Body of pancreas (tissue), 4 donors: ENCODE data around the gene ARMH2. TPM values are rescaled to one million over a fixed set of nuclear protein-coding genes. Genes with fewer than 3 reads are reported as not detected.
"Not testable (repeated sequence)": the region's sequence is repeated elsewhere in the genome, so short reads cannot be mapped to it uniquely, and the experiment has no call there.

ENCODE experiments used
- ATAC-seq: fragments of 150-250 bp; one replicate; pipeline ENCODE4 v1.9.1; 2016
- DNase-seq, 4 donors: peaks; one replicate each; pipeline ENCODE4 v3.0.0-alpha.2; 2019
- H3K27ac ChIP-seq, 4 donors: fragments of 200-600 bp; sonication (generic); 1 replicate in 3 of 4; 2 replicates in 1 of 4; pipeline versions ENCODE4 v1.5.1 to v1.6.1; 2016 to 2019; ENCODE audit warnings: mild to moderate bottlenecking in 1 of 4, mixed read lengths in 1 of 4, moderate library complexity in 1 of 4
- H3K27me3 ChIP-seq, 2 donors: fragments of 200-600 bp; sonication (generic); one replicate each; pipeline ENCODE4 v1.6.0; 2016; ENCODE audit warnings: mild to moderate bottlenecking in 1 of 2
- H3K36me3 ChIP-seq, 2 donors: fragments of 200-600 bp; sonication (generic); replicated peaks in 1 of 2; 2 replicates each; pipeline ENCODE4 v1.5.1; 2016; ENCODE audit warnings: low read depth in 2 of 2; ENCODE audit not compliant: insufficient read depth in 1 of 2
- H3K4me1 ChIP-seq: fragments of 200-600 bp; sonication (generic); one replicate; pipeline ENCODE4 v1.6.0; 2016
- H3K4me3 ChIP-seq, 2 donors: fragments of 200-600 bp; sonication (generic); 1 replicate in 1 of 2; 2 replicates in 1 of 2; pipeline ENCODE4 v1.5.1; 2016 to 2019
- H3K9me3 ChIP-seq, 3 donors: fragments of 200-600 bp; sonication (generic); 1 replicate in 2 of 3; 2 replicates in 1 of 3; pipeline ENCODE4 v1.5.1; 2016
- POLR2A ChIP-seq, 3 donors: fragments of 450-650 bp; IDR thresholded peaks; one replicate each; pipeline ENCODE4 v1.6.1; 2016; ENCODE audit warnings: antibody characterized with exemption in 3 of 3, mild to moderate bottlenecking in 2 of 3
- WGBS, 2 donors: methylation state at CpG; one replicate each; pipeline ENCODE4 v1.1.5; 2017; 5-methylcytosine and 5-hydroxymethylcytosine counted together
- intact Hi-C: fragments of 100-400 bp; cut with DNase I; formaldehyde crosslinking; loops from one replicate; pipeline ENCODE4 v1.15.1; 2023
- total RNA-seq, 2 donors: library from RNA; depleted of rRNA; stranded (reverse); fragments of >200 nt; gene quantifications; one replicate each; pipeline ENCODE4 v1.1.0, GENCODE V29; 2016
- TF ChIP-seq, protein P1 (sequence below), 7 experiments: fragments of 450-650 bp in 4 of 7; fragments of 200-600 bp in 3 of 7; sonication (generic) in 3 of 7; IDR thresholded peaks; one replicate each; pipeline ENCODE4 v1.5.1; 2016 to 2019; ENCODE audit warnings: antibody characterized with exemption in 7 of 7

ARMH2 gene
- total RNA-seq, 2 donors from 2014 or later: not detected

DNA sequence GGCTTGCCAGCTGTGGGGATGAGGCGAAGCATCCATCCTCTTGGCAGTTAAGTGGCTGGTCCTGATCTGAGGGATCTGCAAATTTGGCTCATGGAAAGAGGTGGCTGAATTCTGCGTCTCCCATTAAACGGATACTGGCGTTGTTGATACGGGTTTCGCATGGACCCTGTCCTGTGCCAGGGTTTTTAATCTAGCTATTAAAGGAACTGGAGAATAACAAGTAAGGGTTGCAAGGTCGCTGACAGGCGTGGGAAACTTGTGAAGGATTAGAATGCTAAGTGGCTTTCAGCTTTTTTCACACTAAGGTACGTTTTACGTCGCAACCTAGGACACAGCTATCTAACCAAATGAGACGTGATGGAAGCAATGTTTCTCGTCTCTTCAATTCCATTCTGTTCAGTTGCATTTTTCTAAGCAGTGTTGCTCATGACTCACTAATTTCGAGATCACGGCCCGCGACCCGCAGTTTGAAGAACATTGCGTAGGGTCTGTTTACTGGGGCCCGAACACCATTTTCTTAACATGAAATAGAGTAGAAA is 23.1 kb downstream of the ARMH2 start:
- ATAC-seq: peak; percentile 7
- no peaks in the 10 kb centered on the region for H3K27me3 ChIP-seq
- WGBS, 2 donors: 0 to 1% methylated on average over 20 of the region's 20 CpGs
- TF ChIP-seq, protein P1, sequence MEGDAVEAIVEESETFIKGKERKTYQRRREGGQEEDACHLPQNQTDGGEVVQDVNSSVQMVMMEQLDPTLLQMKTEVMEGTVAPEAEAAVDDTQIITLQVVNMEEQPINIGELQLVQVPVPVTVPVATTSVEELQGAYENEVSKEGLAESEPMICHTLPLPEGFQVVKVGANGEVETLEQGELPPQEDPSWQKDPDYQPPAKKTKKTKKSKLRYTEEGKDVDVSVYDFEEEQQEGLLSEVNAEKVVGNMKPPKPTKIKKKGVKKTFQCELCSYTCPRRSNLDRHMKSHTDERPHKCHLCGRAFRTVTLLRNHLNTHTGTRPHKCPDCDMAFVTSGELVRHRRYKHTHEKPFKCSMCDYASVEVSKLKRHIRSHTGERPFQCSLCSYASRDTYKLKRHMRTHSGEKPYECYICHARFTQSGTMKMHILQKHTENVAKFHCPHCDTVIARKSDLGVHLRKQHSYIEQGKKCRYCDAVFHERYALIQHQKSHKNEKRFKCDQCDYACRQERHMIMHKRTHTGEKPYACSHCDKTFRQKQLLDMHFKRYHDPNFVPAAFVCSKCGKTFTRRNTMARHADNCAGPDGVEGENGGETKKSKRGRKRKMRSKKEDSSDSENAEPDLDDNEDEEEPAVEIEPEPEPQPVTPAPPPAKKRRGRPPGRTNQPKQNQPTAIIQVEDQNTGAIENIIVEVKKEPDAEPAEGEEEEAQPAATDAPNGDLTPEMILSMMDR (IDR thresholded peaks at IDR 0.05): no peak
- no peak for TF ChIP-seq POLR2A (IDR thresholded peaks at IDR 0.05)
- H3K27ac ChIP-seq: peak overlapping the region; percentile 96 to 100 (median 97)
- H3K9me3 ChIP-seq: no peaks in the 10 kb centered on the region
- H3K36me3 ChIP-seq: no peaks in the 10 kb centered on the region
- peak overlapping the region; percentile 45 to 95 for H3K4me3 ChIP-seq
- intact Hi-C loops: no loop called here
- peak in 3 of 4 donors; percentile 34 to 39 (median 36) for DNase-seq
- H3K4me1 ChIP-seq: peaks cover 8% of the 10 kb centered on the region

DNA sequence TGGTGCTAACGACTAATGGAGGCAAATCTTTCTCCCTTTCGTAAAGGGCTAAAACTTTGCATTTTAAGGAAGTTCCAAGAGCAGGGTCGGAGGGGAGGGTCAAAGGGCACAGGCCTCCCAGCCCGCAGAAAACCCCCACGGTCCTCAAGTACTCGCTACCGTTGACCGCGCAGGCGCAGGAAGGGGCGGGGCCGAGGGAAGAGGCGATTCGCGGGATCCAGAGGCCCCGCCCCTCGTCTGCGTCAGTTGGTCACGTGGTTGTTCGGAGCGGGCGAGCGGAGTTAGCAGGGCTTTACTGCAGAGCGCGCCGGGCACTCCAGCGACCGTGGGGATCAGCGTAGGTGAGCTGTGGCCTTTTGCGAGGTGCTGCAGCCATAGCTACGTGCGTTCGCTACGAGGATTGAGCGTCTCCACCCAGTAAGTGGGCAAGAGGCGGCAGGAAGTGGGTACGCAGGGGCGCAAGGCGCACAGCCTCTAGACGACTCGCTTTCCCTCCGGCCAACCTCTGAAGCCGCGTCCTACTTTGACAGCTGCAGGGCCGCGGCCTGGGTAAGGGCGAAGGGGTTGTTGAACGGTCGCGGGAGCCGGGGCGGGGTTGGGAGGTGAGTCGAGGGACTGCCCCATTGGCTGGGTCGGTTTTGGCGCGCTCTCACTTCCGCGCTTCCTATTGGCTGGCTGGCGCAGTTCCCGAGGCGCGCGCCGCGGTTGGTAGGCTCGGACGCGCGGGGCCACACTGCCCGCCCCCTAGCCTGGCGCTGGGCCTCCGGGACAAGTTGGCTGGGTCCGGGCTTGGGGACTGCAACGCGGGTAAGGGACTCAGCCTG is 23.8 kb downstream of the ARMH2 start, which contains the start of gene GMNN:
Gene GMNN (plus strand): TSS at position 242 of the 824 bp plus-strand sequence. CDS start 2,310 bp downstream, outside the sequence.
- ATAC-seq (peak; percentile 90), DNase-seq (peak; percentile 98 to 99 (median 99))
- no peaks in the 10 kb centered on the region for H3K27me3 ChIP-seq
- TF ChIP-seq, protein P1 (IDR thresholded peaks at IDR 0.05): peak in 1 of 7 experiments; percentile 4
- TF ChIP-seq POLR2A (IDR thresholded peaks at IDR 0.05): peak; percentile 76 to 95 (median 94)
- no peaks in the 10 kb centered on the region for H3K9me3 ChIP-seq
- 0 to 1% methylated on average over 27 to 75 of the region's 75 CpGs for WGBS, 2 donors
- intact Hi-C loops: no loop called here
- peak within 1 kb of the TSS; percentile 45 to 95 for H3K4me3 ChIP-seq
- H3K4me1 ChIP-seq: peaks cover under 1% of the 10 kb centered on the region
- no peaks in the 10 kb centered on the region for H3K36me3 ChIP-seq
- peak within 1 kb of the TSS; percentile 96 to 100 (median 97) for H3K27ac ChIP-seq

DNA sequence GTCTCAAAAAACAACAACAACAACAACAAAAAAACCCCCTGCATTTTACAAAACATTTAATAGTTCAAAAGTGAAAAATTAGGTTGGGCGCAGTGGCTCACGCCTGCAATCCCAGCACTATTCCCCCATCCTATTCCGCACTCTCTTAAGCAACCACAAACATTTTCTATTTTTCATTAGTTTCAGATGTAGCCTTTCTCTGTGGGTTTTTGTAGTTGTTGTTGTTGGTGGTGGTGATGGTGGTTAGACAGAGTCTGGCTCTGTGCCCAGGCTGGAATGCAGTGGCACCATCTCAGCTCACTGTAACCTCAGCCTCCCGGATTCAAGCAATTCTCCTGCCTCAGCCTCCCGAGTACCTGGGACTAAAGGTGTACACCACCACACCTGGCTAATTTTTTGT is 30.4 kb downstream of the ARMH2 start:
- no peak overlapping the region for H3K27ac ChIP-seq
- no peaks in the 10 kb centered on the region for H3K9me3 ChIP-seq
- no peaks in the 10 kb centered on the region for H3K27me3 ChIP-seq
- H3K4me1 ChIP-seq: peaks cover 38% of the 10 kb centered on the region
- 92 to 95% methylated on average over 5 of the region's 5 CpGs for WGBS, 2 donors
- DNase-seq: peak in 1 of 4 donors; percentile 17
- no peak for TF ChIP-seq POLR2A (IDR thresholded peaks at IDR 0.05)
- TF ChIP-seq, protein P1 (IDR thresholded peaks at IDR 0.05): no peak
- no peaks in the 10 kb centered on the region for H3K36me3 ChIP-seq
- no peak for ATAC-seq
- no peak overlapping the region for H3K4me3 ChIP-seq
- intact Hi-C loops: loop anchor here (5.0 to 10.0 kb wide), 2 partner anchors 54 to 186 kb away; partner anchors contain the start of gene C6orf62

DNA sequence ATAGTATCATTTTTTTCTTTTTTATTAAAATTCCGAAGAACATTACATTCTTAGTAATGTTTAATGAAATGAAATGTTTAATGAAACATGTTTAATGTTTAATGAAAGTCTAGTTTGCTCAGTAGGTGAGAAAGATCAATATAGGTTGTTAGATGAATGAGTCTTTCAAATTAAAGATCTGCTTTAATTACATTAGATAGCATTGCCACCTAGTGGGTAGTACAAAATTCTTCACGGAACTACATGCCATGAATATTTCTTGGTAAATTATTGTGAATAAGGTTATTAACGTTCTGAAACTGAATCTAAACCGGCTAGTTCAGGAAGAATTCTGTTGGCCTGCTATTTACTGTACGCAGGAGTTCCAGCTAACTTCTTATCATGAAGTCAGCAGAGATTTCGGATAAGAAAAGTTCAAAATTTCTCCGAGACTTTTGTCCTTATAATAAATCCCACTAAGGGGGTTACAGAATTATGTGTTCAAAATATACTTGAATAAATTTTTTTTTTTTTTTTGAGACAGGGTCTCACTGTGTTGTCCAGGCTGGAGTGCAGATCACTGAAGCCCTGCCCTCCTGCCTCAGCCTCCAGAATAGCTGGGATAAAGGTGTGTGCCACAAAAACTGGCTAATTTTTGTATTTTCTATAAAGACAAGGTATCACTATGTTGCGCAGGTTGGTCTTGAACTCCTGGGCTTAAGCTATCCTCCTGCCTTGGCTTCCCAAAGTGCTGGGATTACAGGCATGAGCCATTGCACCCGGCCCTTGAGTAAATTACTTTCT is 31.8 kb downstream of the ARMH2 start:
- intact Hi-C loops: loop anchor here (5.0 to 10.0 kb wide), 2 partner anchors 52 to 185 kb away; partner anchors contain the start of gene C6orf62
- Histone ChIP-seq H3K27me3 (no peaks in the 10 kb centered on the region), H3K27ac (peak overlapping the region in 3 of 4 donors; percentile 56 to 77 (median 64)), H3K36me3 (no peaks in the 10 kb centered on the region), H3K4me3 (no peak overlapping the region), H3K4me1 (peaks cover 43% of the 10 kb centered on the region), H3K9me3 (no peaks in the 10 kb centered on the region)
- DNase-seq (peak in 1 of 4 donors; percentile 30), ATAC-seq (peak; percentile 89)
- TF ChIP-seq, protein P1 (IDR thresholded peaks at IDR 0.05): peak in 5 of 7 experiments; percentile 48 to 84 (median 80)
- no peak for TF ChIP-seq POLR2A (IDR thresholded peaks at IDR 0.05)
- WGBS, 2 donors: 24 to 26% methylated on average over 9 of the region's 9 CpGs

DNA sequence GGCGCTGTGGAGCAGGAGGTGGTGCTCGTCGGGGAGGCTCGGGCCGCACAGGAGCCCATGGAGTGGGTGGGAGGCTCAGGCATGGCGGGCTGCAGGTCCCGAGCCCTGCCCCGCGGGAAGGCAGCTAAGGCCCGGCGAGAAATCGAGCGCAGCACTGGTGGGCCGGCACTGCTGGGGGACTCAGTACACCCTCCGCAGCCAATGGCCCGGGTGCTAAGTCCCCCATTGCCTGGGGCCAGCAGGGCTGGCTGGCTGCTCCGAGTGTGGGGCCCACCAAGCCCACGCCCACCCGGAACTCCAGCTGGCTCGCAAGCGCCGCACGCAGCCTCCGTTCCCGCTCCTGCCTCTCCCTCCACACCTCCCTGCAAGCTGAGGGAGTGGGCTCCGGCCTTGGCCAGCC is 32.7 kb downstream of the ARMH2 start:
- ATAC-seq, H3K9me3 ChIP-seq: not testable (repeated sequence)
- 48 to 93% methylated on average over 11 to 12 of the region's 26 CpGs for WGBS, 2 donors

More for the DNA sequence above, 32.7 kb downstream of the ARMH2 start:
- Histone ChIP-seq H3K4me1 (peaks cover 43% of the 10 kb centered on the region), H3K27ac (peak overlapping the region in 3 of 4 donors; percentile 54 to 77 (median 64))
- not testable (repeated sequence) for H3K27me3 ChIP-seq, H3K36me3 ChIP-seq, DNase-seq, H3K4me3 ChIP-seq
- intact Hi-C loops: loop anchor here (5.0 to 10.0 kb wide), 2 partner anchors 51 to 184 kb away; partner anchors contain the start of gene C6orf62
